ENCODE results near the gene NLRP8.

- TF ChIP-seq CTCF (conservative IDR thresholded peaks at IDR 0.05; ENCODE audit: low read depth, low read length) (no peak), EZH2 (IDR thresholded peaks at IDR 0.05; ENCODE audit: borderline replicate concordance, low read depth, low read length, poor library complexity, severe bottlenecking) (no peak)
These were observed 15.7 kb upstream of the NLRP8 start, which contains the start of gene NLRP13 for GRCh38 chr19:55931936-55932386.
